Right renal pelvis (tissue), 4 donors: Measurements from ENCODE around the gene SLC16A4. TPM values are rescaled to one million over a fixed set of nuclear protein-coding genes. Genes with fewer than 3 reads are reported as not detected.

Experiments
- DNase-seq, 4 donors: peaks; one replicate each; pipeline ENCODE4 v3.0.0-alpha.2; 2013; ENCODE audit warnings: low read depth in 4 of 4, low spot score in 3 of 4, missing footprints in 1 of 4
- polyA plus RNA-seq, 4 donors: library from polyadenylated mRNA; unstranded; fragments of 120-200 nt; gene quantifications; one replicate each; pipeline ENCODE4 v1.2.1, GENCODE V29; 2013; ENCODE audit not compliant: insufficient read length in 4 of 4

The SLC16A4 gene
- polyA plus RNA-seq, 4 donors: 81.0 to 119 (median 82.7) TPM

- peak in 3 of 4 donors; percentile 12 to 28 (median 15) for DNase-seq
These were observed 53.0 kb downstream of the SLC16A4 start for GRCh38 chr1:110337704-110338308.

GRCh38 chr1:110336300-110337039 lies 54.4 kb downstream of the SLC16A4 start:
- no peak for DNase-seq

- no peak for DNase-seq
These were observed 55.6 kb downstream of the SLC16A4 start for GRCh38 chr1:110335265-110335664.

GRCh38 chr1:110328700-110329099 lies 62.1 kb downstream of the SLC16A4 start:
- DNase-seq: no peak

GRCh38 chr1:110328274-110328673 lies 62.6 kb downstream of the SLC16A4 start:
- no peak for DNase-seq

- no peak for DNase-seq
These were observed 64.0 kb downstream of the SLC16A4 start for GRCh38 chr1:110326826-110327225.

GRCh38 chr1:110324667-110325066 lies 66.2 kb downstream of the SLC16A4 start:
- no peak for DNase-seq

- no peak for DNase-seq
These were observed 69.0 kb downstream of the SLC16A4 start for GRCh38 chr1:110321846-110322245.

GRCh38 chr1:110321045-110321444 lies 69.8 kb downstream of the SLC16A4 start:
- no peak for DNase-seq

- DNase-seq: no peak
These were observed 70.7 kb downstream of the SLC16A4 start for GRCh38 chr1:110320168-110320518.

- no peak for DNase-seq
These were observed 71.3 kb downstream of the SLC16A4 start for GRCh38 chr1:110319332-110320167.

- no peak for DNase-seq
These were observed 72.8 kb downstream of the SLC16A4 start for GRCh38 chr1:110318046-110318445.

GRCh38 chr1:110316735-110317134 lies 74.1 kb downstream of the SLC16A4 start:
- DNase-seq: no peak

Other genes with a start within 250 kb of the SLC16A4 start
- 1 to 10 TPM in 2 of 4 donors, under 1 TPM in 2; 0.90 to 1.2 (median 0.98) TPM for gene SLC6A17, start 240.5 kb downstream of the SLC16A4 start, polyA plus RNA-seq
- gene KCNC4, start 180.7 kb downstream of the SLC16A4 start, polyA plus RNA-seq: 1 to 10 TPM; 4.9 to 7.1 (median 5.6) TPM
- 10 to 100 TPM in 3 of 4 donors, 1 to 10 TPM in 1; 9.8 to 10.7 (median 10.3) TPM for gene RBM15, start 51.6 kb downstream of the SLC16A4 start, polyA plus RNA-seq
- 100 to 1,000 TPM; 277 to 315 (median 298) TPM for gene LAMTOR5, start 16.7 kb upstream of the SLC16A4 start, polyA plus RNA-seq
- under 1 TPM; 0.19 to 0.70 (median 0.31) TPM for gene PROK1, start 60.1 kb upstream of the SLC16A4 start, polyA plus RNA-seq
- not detected for gene KCNA10, start 128.1 kb upstream of the SLC16A4 start, polyA plus RNA-seq
- under 1 TPM; 0.44 to 0.82 (median 0.51) TPM for gene KCNA2, start 215.3 kb upstream of the SLC16A4 start, polyA plus RNA-seq